ENCODE measurements around the gene PRICKLE2.

- TF ChIP-seq REST (IDR thresholded peaks at IDR 0.05; ENCODE audit: insufficient read depth in 1 of 2, low read depth in 2 of 2, low read length in 2 of 2) (no peak), SIN3A (IDR thresholded peaks at IDR 0.05; ENCODE audit: borderline replicate concordance, insufficient read depth, low read length) (no peak), POLR2AphosphoS5 (IDR thresholded peaks at IDR 0.05; ENCODE audit: low read depth, low read length) (no peak)
Observed at GRCh38 chr3:64265646-64266045, 40.4 kb upstream of the PRICKLE2 start.

Data from PFSK-1 (cell line).